HG03095 (cell line): ENCODE results near the gene GGT5.
"Not testable (repeated sequence)": the region's sequence is repeated elsewhere in the genome, so short reads cannot be mapped to it uniquely, and the experiment has no call there.

Source experiments
- ATAC-seq: cut with Tn5 transposase; IDR thresholded peaks from one replicate; pipeline ENCODE4 v1.9.1; 2021; ENCODE audit warnings: moderate library complexity; ENCODE audit not compliant: unreplicated experiment

GGT5 gene

DNA sequence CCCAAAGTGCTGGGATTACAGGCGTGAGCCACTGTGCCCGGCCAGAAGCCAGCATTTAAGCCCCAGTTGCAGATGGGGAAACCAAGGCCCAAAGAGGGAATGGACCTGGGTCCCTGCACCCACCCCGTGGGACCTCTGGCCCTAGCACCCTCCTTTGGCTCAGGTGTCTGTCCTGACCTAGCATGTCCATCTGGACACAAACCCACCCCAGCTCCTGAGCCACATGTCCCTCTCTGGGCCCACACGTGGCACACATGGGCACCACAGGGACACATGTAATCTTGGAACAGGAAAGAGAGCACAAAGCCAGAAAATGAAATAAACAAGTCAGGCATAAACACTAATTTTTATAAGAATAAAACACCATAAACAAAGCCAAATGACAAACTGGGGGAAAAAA is 9.6 kb downstream of the GGT5 start:
- ATAC-seq = no peak

DNA sequence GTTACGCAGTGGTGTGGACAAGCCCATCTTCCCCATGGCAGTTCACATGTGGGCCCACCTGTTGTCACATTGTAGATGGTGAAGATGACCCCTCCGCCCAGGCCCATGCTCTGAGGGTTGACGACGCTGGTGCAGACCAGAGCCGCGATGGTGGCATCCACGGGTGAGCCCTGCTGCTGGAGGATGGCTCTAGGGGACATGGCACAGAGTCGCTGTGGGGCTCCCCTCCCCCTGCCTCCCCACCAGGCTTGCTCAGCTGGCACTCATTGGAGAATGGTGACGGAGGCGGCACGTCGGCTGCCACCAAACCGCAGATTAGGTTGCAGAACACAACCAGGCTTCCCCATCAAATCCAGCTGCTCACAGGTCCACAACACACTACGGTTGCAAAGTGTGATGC is 11.1 kb downstream of the GGT5 start:
- ATAC-seq = no peak

DNA sequence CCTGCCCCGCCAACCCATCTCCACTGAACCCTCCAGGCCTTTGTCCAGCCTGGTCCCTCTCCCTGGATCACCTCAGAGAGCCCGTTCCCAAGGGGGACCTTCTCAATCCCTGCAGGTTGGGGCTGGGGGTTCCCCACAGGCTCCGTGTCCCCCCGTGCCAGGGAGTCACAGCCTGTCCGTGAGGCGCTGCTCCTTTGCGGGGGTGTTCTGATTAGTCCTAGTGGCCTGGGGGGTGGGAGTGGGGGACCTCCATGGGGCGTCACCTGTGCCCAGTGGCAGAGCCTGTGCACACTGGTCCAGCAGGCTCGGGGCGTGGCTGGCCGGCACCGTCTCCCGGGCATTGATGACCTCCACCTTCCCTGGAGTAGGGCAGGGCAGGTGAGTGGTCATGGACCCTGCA is 11.6 kb downstream of the GGT5 start:
- no peak for ATAC-seq

DNA sequence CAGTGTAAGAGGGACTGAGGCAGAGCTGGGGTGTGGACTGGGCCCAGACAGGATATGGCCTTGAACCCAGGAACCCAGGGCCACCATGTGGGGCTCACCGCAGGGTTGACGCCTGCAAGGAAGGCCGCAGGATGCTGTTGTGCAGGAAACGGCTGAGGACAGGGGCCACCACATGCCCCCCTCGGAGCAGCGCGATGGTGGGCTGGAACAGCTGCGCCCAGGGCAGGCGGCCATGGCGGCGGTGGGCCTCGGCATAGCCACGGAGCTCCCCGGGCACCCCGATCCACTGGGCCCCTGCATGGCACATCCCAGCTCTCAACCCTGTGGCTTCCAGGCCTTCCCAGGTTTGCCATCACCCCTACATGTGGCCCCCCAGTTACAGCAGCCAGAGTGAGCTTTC is 12.2 kb downstream of the GGT5 start:
- ATAC-seq = no peak

DNA sequence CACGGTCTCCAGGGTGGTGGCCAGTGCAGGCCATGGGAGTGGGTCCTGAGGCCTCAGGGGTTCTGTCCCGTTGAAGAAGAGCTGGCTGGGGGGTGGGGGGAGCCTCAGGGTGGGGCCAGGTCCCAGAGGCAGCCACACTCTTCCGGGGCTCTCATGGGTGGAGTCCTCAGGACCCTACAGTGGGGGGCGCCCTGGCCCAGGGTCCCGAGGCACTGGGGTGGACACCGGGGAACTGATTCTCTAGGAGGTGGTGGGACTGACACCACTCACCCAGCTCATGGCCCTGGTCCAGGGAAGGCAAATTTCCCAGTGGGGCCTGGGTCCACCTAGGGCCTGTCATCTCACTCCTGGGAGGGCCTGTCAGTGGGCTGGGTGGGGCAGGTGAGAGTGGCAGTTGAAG is 12.8 kb downstream of the GGT5 start:
- no peak for ATAC-seq

DNA sequence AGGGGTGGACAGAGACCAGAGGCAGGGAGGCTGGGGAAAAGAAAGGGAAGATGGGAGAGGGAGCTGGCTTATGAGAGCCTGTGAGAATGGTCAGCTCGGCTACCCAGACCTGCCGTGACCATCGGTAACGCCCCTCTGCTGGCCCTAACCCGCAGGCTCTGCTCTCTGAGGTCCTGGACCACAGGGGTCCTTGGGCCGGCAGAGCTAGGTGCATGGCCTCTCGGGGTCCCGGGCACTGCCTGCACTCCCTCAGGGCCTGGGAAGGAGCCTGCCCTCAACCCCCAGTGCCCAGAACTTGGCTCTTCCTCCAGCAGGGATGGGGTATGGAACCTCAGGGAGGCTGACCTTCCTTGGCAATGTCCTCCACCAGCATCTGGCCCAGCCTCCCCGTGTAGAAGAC is 13.2 kb downstream of the GGT5 start:
- ATAC-seq = no peak

DNA sequence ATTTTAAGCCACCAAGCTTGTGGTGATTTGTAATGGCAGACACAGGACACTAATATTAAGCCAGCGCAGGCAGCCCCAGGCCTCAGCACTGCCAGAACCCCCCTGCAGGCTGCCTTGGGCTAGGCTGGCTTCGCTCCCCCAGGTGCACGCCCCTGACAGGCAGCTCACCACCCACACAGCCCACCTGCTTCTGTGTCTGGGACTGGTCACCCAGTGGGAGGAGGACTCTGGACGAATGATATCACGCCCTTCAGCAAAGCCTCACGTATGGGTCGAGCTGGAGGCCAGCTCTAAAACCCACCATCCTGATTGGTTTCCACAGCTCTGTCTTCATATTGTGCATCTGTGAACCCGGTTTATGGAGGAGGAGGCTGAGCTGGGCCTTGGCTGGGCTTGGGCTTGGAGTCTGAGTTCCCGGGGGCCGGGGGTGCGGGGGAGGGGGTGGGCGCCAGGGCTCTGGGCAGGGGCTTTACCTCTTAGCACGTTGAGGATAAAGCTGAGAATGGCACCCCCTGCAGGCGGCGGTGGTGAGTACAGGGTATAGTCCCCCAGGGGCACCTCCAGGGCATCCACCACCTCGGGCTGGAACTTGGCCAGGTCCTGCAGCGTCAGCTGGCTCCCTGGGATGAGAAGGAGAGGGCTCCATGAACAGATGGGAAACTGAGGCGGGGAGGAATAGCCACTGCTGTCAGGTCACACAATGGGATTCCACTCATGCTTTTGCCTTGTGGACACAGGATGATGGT is 13.8 kb downstream of the GGT5 start:
- ATAC-seq = no peak

DNA sequence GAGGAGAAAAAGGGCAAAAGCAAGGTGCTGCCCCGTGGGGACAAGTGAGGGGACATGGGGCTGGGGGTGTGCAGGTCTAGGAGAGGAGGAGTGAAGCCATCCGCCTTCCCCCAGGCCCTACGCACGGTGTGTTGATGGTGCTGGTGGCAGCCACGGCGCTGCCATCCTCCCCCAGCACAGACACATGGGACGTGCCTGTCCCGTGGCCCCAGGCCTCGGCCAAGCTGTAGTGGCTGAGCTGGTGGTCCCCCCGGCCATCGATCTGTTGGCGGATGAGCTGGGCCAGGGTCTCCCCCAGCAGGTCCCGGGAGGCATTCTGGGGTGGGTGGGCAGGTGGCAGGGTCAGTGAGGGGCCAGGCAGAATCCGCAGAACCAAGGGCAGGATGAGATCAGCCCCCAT is 18.9 kb downstream of the GGT5 start:
- ATAC-seq = no peak

DNA sequence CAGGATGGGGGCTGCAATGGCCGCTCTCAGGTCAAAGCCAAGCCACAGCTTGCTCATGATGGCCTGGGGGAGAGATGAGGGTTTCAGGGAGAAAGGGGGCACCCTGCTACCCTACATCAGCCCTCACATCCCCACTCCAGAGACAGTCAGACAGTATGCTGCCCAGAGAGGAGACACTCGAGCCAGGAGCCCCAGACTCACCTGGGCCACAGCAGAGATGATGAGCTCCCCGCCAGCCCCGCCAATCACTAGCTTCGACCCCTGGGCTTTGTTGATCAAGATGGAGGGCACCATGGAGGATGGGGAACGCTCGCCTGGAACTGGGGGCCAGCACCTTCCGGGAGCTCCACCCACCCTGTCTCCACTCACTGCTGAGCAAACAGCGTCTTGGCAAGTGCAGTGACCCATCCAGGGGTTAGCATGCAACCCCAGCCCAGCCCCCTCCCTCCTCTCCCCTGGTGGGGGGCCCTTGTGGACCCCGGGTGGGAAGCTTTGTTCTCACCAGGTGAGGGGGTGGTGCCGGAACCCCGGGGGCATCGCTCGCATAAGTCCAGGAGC is 19.8 kb downstream of the GGT5 start:
- ATAC-seq = no peak

DNA sequence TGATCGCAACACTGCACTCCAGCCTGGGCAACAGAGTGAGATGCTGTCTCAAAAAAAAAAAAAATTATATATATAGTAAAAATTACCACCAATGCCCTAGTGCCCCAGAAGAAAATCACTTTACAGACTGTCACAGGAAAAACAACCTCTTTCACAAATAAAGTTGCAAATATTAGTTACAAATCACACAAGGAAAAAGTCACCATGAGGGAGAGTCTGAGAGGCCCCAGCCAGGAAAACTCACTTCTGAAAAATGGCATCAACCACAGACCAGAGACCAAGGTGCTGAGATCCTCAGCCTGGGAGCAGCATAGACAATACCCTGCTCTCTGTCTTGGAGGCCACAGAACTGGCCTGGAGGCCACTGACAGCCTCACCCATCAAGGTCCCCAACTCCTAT is 20.4 kb downstream of the GGT5 start:
- ATAC-seq = no peak

DNA sequence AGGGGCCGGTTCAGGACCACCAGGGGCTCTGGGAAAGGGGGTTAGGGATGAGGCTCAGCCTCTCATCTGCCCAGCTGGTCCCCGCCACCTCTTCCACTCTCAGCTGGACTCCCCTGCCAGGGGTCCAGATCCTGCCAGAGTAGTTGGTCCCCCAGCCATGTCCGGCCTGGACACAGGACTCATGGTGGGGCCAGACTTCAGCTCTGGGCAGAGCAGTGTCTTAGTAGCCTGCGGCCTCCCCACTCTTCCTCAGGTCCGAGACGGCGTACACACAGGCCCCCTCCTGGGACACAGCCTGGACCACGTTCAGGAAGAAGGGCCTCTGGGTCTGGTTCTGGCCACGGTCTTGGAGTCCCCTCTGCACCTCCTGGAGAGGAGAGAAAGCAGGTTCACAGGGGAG is 25.1 kb downstream of the GGT5 start:
- no peak for ATAC-seq

DNA sequence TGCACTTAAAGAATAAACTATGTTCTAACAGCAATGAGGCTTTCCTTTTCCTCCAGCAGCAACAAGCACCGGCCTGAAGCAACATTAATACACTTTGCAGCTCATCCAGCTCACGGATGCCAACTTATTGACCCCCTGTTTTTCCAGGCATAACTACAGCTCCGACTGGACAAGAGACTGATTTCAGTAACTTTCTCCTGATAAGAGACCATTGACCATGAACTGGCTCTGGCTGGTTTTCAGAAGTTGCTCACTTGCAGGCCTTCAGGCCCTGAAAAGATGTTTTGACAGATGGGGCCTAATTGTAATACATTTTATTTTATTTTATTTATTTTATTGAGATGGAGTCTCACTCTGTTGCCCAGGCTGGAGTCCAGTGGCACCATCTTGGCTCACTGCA is 27.5 kb downstream of the GGT5 start:
- ATAC-seq = no peak

DNA sequence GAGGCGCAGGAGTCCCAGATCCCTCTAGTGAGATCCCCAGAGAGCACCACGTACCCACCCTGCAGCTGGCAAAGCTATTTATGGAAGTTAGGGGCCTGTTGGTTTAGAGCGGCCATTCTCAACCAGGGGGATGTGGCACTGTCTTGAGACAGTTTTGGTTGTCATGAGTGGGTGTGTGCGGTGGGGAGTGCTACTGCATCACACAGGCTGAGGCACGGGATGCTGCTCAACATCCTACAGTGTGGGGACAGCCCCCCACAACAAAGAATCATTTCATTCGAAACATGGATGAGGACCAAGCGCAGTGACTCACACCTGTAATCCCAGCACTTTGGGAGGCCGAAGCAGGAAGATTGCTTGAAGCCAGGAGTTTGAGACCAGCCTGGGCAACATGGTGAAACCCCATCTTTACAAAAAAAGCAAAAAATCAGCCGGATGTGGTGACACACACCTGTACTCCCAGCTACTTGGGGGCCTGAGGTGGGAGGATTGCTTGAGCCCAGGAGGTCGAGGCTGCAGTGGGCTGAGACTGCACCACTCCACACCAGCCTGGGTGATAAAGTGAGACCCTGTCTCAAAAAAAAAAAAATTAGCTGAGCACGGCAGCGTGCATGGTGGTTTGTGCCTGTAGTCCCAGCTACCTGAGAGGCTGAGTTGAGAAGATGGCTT is 28.2 kb downstream of the GGT5 start:
- ATAC-seq = no peak

DNA sequence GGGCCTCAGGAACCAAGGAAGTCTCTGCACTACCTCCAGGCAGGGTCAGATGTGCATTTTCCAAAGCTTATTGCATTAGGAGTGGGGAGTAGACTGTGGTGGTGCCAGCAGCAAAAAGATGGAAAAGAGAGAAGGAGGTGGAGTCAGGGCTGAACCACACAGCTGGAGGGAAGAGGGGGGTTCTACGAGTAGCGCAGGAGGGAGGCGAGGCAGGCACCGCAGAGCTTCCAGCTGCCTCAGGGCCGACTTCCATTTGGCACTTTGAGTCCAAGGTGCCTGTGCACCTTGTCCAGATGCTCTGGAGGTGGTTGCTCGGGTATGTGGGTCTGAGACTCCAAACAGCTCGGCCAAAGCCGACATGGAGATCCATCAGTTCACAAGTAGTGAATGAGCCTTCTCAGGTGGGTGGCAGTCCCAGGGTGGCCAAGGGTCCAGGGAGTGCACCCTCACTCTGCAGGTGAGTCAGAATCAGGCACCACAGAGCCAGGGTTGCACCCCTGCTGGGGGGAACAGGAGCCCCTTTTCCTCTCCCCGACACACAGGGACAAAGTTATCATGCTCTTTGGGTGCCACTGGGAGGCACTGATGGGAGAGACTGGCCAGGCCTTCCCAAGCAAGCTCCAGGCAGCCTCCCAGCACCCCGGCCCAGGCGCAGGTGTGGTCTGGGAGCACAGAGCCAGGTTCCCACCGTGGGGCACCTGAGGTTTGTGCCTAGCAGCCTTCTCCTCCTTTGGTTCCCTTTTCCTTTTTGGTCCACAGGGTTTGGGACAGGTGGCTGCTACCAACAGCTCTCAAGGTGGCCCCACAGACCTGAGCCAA is 30.2 kb downstream of the GGT5 start:
- ATAC-seq = no peak

DNA sequence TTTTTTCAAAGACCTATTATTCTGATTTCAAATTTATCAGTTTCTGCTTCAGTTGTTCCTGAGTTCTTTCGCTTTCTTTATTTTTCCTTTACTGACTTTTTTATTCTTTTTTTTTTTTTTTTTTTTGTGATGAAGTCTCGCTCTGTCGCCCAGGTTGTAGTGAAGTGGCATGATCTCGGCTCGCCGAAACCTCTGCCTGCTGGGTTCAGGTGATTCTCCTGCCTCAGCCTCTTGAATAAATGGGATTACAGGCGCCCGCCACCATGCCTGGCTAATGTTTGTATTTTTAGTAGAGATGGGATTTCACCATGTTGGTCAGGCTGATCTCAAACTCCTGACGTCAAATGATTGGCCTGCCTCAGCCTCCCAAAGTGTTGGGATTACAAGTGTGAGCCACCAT is 31.8 kb downstream of the GGT5 start:
- not testable (repeated sequence) for ATAC-seq

DNA sequence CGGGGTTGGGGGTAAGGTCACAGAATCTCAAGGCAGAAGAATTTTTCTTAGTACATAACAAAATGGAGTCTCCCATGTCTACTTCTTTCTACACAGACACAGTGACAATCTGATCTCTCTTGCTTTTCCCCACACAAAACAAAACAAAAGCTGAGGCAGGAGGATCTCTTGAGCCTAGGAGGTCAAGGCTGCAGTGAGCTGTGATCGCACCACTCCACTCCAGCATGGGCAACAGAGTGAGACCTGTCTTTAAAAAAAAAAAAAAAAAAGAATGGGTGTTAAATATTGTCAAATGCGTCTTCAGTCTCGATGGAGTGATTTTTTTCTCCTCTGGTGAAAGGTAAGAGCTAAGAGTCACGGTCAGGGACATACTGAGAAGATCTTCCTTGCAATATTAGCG is 33.2 kb downstream of the GGT5 start:
- not testable (repeated sequence) for ATAC-seq

DNA sequence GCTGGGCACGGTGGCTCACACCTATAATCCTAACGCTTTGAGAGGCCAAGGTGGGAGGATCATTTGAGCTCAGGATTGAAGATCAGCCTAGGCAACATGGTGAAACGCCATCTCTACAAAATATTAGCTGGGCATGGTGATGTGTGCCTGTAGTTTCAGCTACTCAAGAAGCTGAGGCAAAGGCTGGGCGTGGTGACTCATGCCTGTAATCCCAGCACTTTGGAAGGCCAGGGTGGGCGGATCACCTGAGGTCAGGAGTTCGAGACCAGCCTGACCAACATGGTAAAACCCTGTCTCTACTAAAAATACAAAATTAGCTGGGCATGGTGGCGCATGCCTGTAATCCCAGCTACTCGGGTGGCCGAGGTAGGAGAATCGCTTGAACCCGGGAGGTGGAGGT is 34.5 kb downstream of the GGT5 start:
- not testable (repeated sequence) for ATAC-seq

DNA sequence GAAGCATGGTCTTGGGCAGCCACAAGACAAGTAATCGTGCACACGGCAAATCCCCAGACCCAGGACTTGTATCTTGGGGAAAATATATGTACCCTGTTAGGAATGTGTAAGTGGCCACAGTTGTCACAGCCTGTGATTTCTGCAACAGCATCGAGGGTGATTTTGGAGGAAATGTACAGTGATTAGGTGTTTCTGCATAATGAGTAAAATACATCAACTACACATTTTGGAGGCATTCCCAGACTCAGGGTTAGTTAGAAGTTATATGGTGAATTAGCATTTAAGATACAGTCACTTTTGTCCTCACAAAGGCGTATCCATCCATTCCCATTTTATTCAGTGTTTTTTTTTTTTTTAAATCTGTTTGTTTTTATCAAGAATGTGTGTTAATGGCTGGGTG is 35.2 kb downstream of the GGT5 start:
- ATAC-seq = no peak

DNA sequence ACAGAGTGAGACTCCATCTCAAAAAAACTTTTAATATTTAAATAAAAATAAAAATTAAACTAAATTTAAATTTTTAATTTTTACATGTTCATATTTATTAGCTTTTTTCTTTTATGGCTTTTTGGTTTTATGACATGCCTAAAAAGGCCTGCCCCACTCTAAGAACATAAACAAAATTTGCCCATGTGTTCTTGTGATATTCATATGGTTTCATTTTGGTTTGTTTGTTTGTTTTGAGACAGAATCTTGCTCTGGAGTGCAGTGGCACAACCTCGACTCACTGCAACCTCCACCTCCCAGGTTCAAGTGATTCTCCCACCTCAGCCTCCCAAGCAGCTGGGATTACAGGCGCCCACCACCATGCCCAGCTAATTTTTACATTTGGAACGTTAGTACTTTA is 35.9 kb downstream of the GGT5 start:
- no peak for ATAC-seq

DNA sequence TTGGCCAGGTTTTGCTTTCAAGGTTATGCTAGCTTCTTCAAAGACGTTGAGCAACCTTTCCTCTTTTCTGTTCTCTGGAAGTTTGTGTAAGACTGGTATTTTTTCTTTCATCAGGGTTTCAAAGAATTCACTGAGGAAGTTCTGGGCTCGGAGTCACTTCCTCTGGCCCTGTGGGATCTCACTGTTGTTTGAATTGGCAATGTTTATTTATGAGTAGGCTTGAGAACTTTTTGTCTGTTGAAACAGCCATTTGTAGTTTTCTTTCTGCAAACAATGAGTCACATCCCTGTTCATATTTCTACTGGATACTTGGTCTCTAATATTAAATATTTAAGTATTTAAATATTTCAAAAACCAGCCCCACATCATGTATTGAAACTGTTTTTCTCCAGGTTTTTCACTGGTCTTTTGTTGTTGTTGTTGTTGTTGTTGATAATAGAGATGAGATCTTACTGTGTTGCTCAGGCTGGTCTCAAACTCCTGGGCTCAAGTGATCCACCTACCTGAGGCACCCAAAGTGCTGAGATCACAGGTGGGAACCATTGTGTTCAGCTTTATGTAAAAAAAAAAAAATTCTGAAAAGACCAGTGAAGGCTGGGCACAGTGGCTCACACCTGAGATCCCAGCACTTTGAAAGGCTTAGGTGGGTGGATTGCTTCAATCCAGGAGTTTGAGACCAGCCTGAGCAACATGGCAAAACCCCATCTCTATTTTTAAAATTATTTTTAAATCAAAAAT is 36.7 kb downstream of the GGT5 start:
- ATAC-seq = no peak
